GM19240 (cell line): ENCODE results near the gene DHRS7B.

Source experiments
- DNase-seq: peaks from one replicate; pipeline ENCODE4 v3.0.0; 2011; ENCODE audit warnings: low spot score; ENCODE audit not compliant: insufficient read length

DHRS7B gene

DNA sequence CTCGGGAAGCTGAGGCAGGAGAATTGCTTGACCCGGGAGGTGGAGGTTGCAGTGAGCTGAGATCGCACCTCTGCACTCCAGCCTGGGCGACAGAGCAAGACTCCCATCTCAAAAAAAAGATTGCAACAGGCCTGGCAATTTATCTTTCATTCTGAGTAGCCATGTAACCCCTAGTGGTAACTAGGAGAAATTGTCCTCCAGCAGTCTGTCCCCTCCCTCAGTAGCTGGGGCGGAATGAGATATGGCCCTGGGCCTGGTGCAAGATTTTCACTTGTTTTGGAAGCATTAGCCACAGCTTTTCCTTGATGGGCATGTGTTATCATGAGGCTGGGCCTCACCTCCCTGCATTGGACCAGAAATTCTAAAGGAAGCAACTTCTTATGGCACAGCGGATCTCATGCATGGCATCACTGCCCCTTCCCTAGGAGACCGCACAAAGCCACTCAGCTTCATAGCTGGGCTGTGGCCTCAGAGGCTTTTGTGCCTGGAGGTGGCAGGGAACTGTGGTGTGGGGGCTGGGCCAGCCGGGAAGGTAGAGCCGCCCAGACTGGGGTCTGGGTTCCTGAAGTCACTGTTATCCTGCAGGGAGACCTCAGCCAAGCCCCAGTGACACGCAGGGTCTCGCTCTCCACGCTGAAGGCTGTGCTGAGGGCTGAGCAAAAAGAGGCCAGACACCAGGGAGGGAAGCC, 113.1 kb downstream of the DHRS7B start:
- peak; percentile 37 for DNase-seq

DNA sequence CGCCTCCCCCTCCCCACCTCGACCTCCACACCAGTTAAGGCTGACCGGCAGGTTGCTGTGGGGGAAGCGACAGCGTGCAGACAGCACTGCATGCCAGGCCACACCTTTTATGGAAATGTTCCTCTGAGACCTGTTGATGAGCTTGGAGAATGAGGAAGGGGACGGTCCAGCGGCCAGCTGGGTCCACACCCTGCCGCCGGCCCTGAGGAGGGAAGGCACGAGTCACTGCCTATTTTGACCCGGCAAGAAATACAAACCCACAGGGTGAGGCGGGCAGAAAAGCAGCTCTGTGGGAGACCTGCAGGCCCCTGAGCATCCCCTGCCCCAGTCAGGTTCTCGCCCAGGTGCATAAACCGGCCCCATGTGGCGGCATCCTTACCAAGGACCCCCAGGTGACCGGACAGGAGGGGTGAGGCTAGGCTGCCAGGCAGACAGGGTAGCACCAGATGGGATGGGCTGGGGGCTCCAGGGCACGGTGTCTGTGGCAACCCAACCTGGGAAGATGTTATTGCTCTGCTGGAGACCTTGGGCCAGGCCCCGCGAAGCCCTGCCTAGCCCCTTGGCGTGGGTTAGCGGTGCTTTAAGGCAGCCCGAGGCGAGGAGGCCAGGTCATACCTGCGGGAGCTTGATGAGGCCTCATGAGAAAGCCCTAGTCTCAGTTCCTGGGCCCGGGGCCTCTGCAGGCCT, 113.7 kb downstream of the DHRS7B start:
- no peak for DNase-seq
